ENCODE measurements around the gene GPATCH2.
A peak's percentile ranks its signal among the peaks of the same experiment; 100 is the strongest.
"Not testable (repeated sequence)": the region's sequence is repeated elsewhere in the genome, so short reads cannot be mapped to it uniquely, and the experiment has no call there.

Gene GPATCH2

GRCh38 chr1:217433664-217434063, 197.2 kb downstream of the GPATCH2 start:
- DNase-seq: no peak

- no peak for DNase-seq
Observed at GRCh38 chr1:217432339-217432738, 198.6 kb downstream of the GPATCH2 start.

- DNase-seq: peak; percentile 45
Observed at GRCh38 chr1:217431395-217431794, 199.5 kb downstream of the GPATCH2 start.

- DNase-seq: no peak
Observed at GRCh38 chr1:217425422-217425821, 205.5 kb downstream of the GPATCH2 start.

- DNase-seq: no peak
Observed at GRCh38 chr1:217419194-217419551, 211.7 kb downstream of the GPATCH2 start.

GRCh38 chr1:217418269-217419193, 212.4 kb downstream of the GPATCH2 start:
- no peak for DNase-seq

- no peak for DNase-seq
Observed at GRCh38 chr1:217417363-217417762, 213.5 kb downstream of the GPATCH2 start.

GRCh38 chr1:217407534-217408001, 223.3 kb downstream of the GPATCH2 start:
- no peak for DNase-seq

GRCh38 chr1:217403026-217403720, 227.7 kb downstream of the GPATCH2 start:
- peak; percentile 43 for DNase-seq

GRCh38 chr1:217402301-217402700, 228.6 kb downstream of the GPATCH2 start:
- DNase-seq: no peak

- DNase-seq: peak; percentile 60
Observed at GRCh38 chr1:217393896-217394295, 237.0 kb downstream of the GPATCH2 start.

- DNase-seq: no peak
Observed at GRCh38 chr1:217392441-217392840, 238.4 kb downstream of the GPATCH2 start.

GRCh38 chr1:217389895-217390294, 241.0 kb downstream of the GPATCH2 start:
- DNase-seq: no peak

GRCh38 chr1:217388522-217389065, 242.3 kb downstream of the GPATCH2 start:
- DNase-seq: no peak

- not testable (repeated sequence) for DNase-seq
Observed at GRCh38 chr1:217381773-217382172, 249.1 kb downstream of the GPATCH2 start.

GRCh38 chr1:217379804-217380203, 251.1 kb downstream of the GPATCH2 start:
- not testable (repeated sequence) for DNase-seq

- DNase-seq: no peak
Observed at GRCh38 chr1:217379336-217379735, 251.6 kb downstream of the GPATCH2 start.

Data from DMS53 (cell line).